Activated CD8-positive, alpha-beta T cell treated with anti-CD3 and anti-CD28 coated beads, Interleukin-2, amount 10 ng/mL, durations not matched to agents 7 days and 5 days (primary cell): ENCODE data around the gene FGD6. TPM values are rescaled to one million over a fixed set of nuclear protein-coding genes. Genes with fewer than 3 reads are reported as not detected.

Experiments used
- ATAC-seq: fragments of 150-1000 bp; cut with Tn5 transposase; one replicate; pipeline ENCODE4 v1.10.0; 2021; ENCODE audit warnings: moderate library complexity
- CTCF ChIA-PET: fragments of 350-600 bp; sonication (Branson Sonifier 250); formaldehyde crosslinking; loops from one replicate; lab custom pipeline; 2021; ENCODE audit warnings: antibody characterized with exemption; lab: Charles Lee
- POLR2A ChIA-PET: fragments of 350-600 bp; sonication (Branson Sonifier 250); formaldehyde crosslinking; loops from one replicate; lab custom pipeline; 2021; ENCODE audit warnings: antibody characterized with exemption; lab: Charles Lee
- DNase-seq: peaks from one replicate; pipeline ENCODE4 v3.0.0-alpha.2; 2020
- H3K27ac Mint-ChIP-seq: one replicate; pipeline ENCODE4 v1.8.0; 2021; ENCODE audit warnings: mild to moderate bottlenecking, mixed read lengths
- H3K27me3 Mint-ChIP-seq: one replicate; pipeline ENCODE4 v1.8.0; 2021; ENCODE audit warnings: low read depth, mixed read lengths
- H3K36me3 Mint-ChIP-seq: one replicate; pipeline ENCODE4 v1.8.0; 2021; ENCODE audit warnings: low read depth, mixed read lengths
- H3K4me1 Mint-ChIP-seq: one replicate; pipeline ENCODE4 v1.8.0; 2021; ENCODE audit warnings: low read depth, mixed read lengths
- H3K4me3 Mint-ChIP-seq: one replicate; pipeline ENCODE4 v1.8.0; 2021; ENCODE audit warnings: mild to moderate bottlenecking, mixed read lengths
- H3K9me3 Mint-ChIP-seq: one replicate; pipeline ENCODE4 v1.8.0; 2022; ENCODE audit warnings: mixed read lengths; ENCODE audit not compliant: insufficient read depth
- total RNA-seq, 2 experiments: library from RNA; stranded (reverse); gene quantifications; one replicate each; pipeline ENCODE4 v1.2.3, GENCODE V29; 2021

FGD6 gene
- total RNA-seq, 2 experiments from 2014 or later, result 0.50 to 0.70 TPM

- no peak for DNase-seq
- Mint-ChIP-seq H3K27me3 (peaks cover 4% of the 10 kb centered on the region), H3K4me1 (no peaks in the 10 kb centered on the region), H3K27ac (no peak overlapping the region), H3K4me3 (no peak overlapping the region), H3K36me3 (no peaks in the 10 kb centered on the region), H3K9me3 (no peaks in the 10 kb centered on the region)
- POLR2A ChIA-PET, result no interaction called here
- CTCF ChIA-PET, result interaction anchor here (1.3 kb wide), 1 partner anchor 11 kb away, joined by 3 read pairs; no protein-coding TSS in a partner anchor
- ATAC-seq, result no peak
Measured at GRCh38 chr12:95187865-95188415, 29.3 kb downstream of the FGD6 start.

- no peak overlapping the region for H3K4me3 Mint-ChIP-seq
- POLR2A ChIA-PET, result interaction anchor here (0.6 kb wide), 1 partner anchor 824 kb away, joined by 3 read pairs; no protein-coding TSS in a partner anchor
- H3K27me3 Mint-ChIP-seq, result no peaks in the 10 kb centered on the region
- ATAC-seq, result no peak
- no peaks in the 10 kb centered on the region for H3K36me3 Mint-ChIP-seq
- CTCF ChIA-PET, result no interaction called here
- no peak for DNase-seq
- no peaks in the 10 kb centered on the region for H3K9me3 Mint-ChIP-seq
- H3K27ac Mint-ChIP-seq, result no peak overlapping the region
- H3K4me1 Mint-ChIP-seq, result no peaks in the 10 kb centered on the region
Measured at GRCh38 chr12:95185854-95186253, 31.4 kb downstream of the FGD6 start.

- H3K4me1 Mint-ChIP-seq, result no peaks in the 10 kb centered on the region
- H3K27ac Mint-ChIP-seq, result no peak overlapping the region
- H3K9me3 Mint-ChIP-seq, result no peaks in the 10 kb centered on the region
- ATAC-seq (no peak), DNase-seq (no peak)
- ChIA-PET CTCF (no interaction called here), POLR2A (interaction anchor here (0.6 kb wide), 1 partner anchor 823 kb away, joined by 3 read pairs; no protein-coding TSS in a partner anchor)
- no peak overlapping the region for H3K4me3 Mint-ChIP-seq
- no peaks in the 10 kb centered on the region for H3K36me3 Mint-ChIP-seq
- H3K27me3 Mint-ChIP-seq, result no peaks in the 10 kb centered on the region
Measured at GRCh38 chr12:95185072-95185471, 32.2 kb downstream of the FGD6 start.

- no peak for ATAC-seq
- Mint-ChIP-seq H3K27me3 (no peaks in the 10 kb centered on the region), H3K4me3 (no peak overlapping the region), H3K4me1 (no peaks in the 10 kb centered on the region), H3K27ac (no peak overlapping the region), H3K9me3 (no peaks in the 10 kb centered on the region), H3K36me3 (no peaks in the 10 kb centered on the region)
- POLR2A ChIA-PET, result no interaction called here
- CTCF ChIA-PET, result no interaction called here
- DNase-seq, result no peak
Measured at GRCh38 chr12:95184121-95184520, 33.1 kb downstream of the FGD6 start.

GRCh38 chr12:95182868-95183415, 34.3 kb downstream of the FGD6 start:
- Mint-ChIP-seq H3K4me1 (no peaks in the 10 kb centered on the region), H3K27ac (no peak overlapping the region), H3K4me3 (no peak overlapping the region), H3K36me3 (no peaks in the 10 kb centered on the region), H3K27me3 (peaks cover 1% of the 10 kb centered on the region), H3K9me3 (no peaks in the 10 kb centered on the region)
- CTCF ChIA-PET, result no interaction called here
- ATAC-seq (no peak), DNase-seq (no peak)
- POLR2A ChIA-PET, result no interaction called here

- H3K4me3 Mint-ChIP-seq, result no peak overlapping the region
- no peak for DNase-seq
- no peaks in the 10 kb centered on the region for H3K9me3 Mint-ChIP-seq
- H3K27me3 Mint-ChIP-seq, result peaks cover 6% of the 10 kb centered on the region
- H3K36me3 Mint-ChIP-seq, result no peaks in the 10 kb centered on the region
- no peaks in the 10 kb centered on the region for H3K4me1 Mint-ChIP-seq
- POLR2A ChIA-PET, result no interaction called here
- no peak overlapping the region for H3K27ac Mint-ChIP-seq
- CTCF ChIA-PET, result no interaction called here
- no peak for ATAC-seq
Measured at GRCh38 chr12:95181103-95181502, 36.2 kb downstream of the FGD6 start.

- Mint-ChIP-seq H3K4me1 (no peaks in the 10 kb centered on the region), H3K36me3 (no peaks in the 10 kb centered on the region), H3K27ac (no peak overlapping the region), H3K27me3 (peaks cover 9% of the 10 kb centered on the region), H3K9me3 (no peaks in the 10 kb centered on the region), H3K4me3 (no peak overlapping the region)
- CTCF ChIA-PET, result interaction anchor here (1.0 kb wide), 1 partner anchor 67 kb away, joined by 3 read pairs; no protein-coding TSS in a partner anchor
- no peak for ATAC-seq
- no peak for DNase-seq
- POLR2A ChIA-PET, result no interaction called here
Measured at GRCh38 chr12:95179011-95179410, 38.3 kb downstream of the FGD6 start.

GRCh38 chr12:95178136-95178535, 39.1 kb downstream of the FGD6 start:
- Mint-ChIP-seq H3K4me1 (no peaks in the 10 kb centered on the region), H3K36me3 (no peaks in the 10 kb centered on the region), H3K27ac (no peak overlapping the region), H3K27me3 (peaks cover 9% of the 10 kb centered on the region), H3K9me3 (no peaks in the 10 kb centered on the region), H3K4me3 (no peak overlapping the region)
- POLR2A ChIA-PET, result no interaction called here
- DNase-seq (no peak), ATAC-seq (no peak)
- CTCF ChIA-PET, result interaction anchor here (1.0 kb wide), 1 partner anchor 68 kb away, joined by 3 read pairs; no protein-coding TSS in a partner anchor

GRCh38 chr12:95177201-95177768, 40.0 kb downstream of the FGD6 start:
- no peaks in the 10 kb centered on the region for H3K36me3 Mint-ChIP-seq
- POLR2A ChIA-PET, result no interaction called here
- no peaks in the 10 kb centered on the region for H3K9me3 Mint-ChIP-seq
- peaks cover 9% of the 10 kb centered on the region for H3K27me3 Mint-ChIP-seq
- DNase-seq (no peak), ATAC-seq (no peak)
- CTCF ChIA-PET, result interaction anchor here (1.4 kb wide), 1 partner anchor 11 kb away, joined by 3 read pairs; no protein-coding TSS in a partner anchor
- no peak overlapping the region for H3K4me3 Mint-ChIP-seq
- no peaks in the 10 kb centered on the region for H3K4me1 Mint-ChIP-seq
- no peak overlapping the region for H3K27ac Mint-ChIP-seq

GRCh38 chr12:95173392-95174251, 43.6 kb downstream of the FGD6 start:
- no peak overlapping the region for H3K27ac Mint-ChIP-seq
- no peaks in the 10 kb centered on the region for H3K4me1 Mint-ChIP-seq
- DNase-seq (no peak), ATAC-seq (no peak)
- ChIA-PET CTCF (no interaction called here), POLR2A (no interaction called here)
- H3K4me3 Mint-ChIP-seq, result no peak overlapping the region
- peaks cover 9% of the 10 kb centered on the region for H3K27me3 Mint-ChIP-seq
- no peaks in the 10 kb centered on the region for H3K9me3 Mint-ChIP-seq
- H3K36me3 Mint-ChIP-seq, result no peaks in the 10 kb centered on the region

GRCh38 chr12:95169368-95169767, 47.9 kb downstream of the FGD6 start:
- Mint-ChIP-seq H3K4me1 (no peaks in the 10 kb centered on the region), H3K4me3 (no peak overlapping the region), H3K27me3 (no peaks in the 10 kb centered on the region), H3K36me3 (no peaks in the 10 kb centered on the region), H3K9me3 (no peaks in the 10 kb centered on the region), H3K27ac (no peak overlapping the region)
- DNase-seq (no peak), ATAC-seq (no peak)
- ChIA-PET POLR2A (no interaction called here), CTCF (no interaction called here)

GRCh38 chr12:95168746-95169145, 48.5 kb downstream of the FGD6 start:
- ChIA-PET POLR2A (no interaction called here), CTCF (no interaction called here)
- Mint-ChIP-seq H3K36me3 (no peaks in the 10 kb centered on the region), H3K9me3 (no peaks in the 10 kb centered on the region), H3K4me1 (no peaks in the 10 kb centered on the region), H3K27ac (no peak overlapping the region), H3K27me3 (peaks cover 2% of the 10 kb centered on the region), H3K4me3 (no peak overlapping the region)
- ATAC-seq, result no peak
- DNase-seq, result no peak
